Stimulated activated CD4-positive, alpha-beta T cell treated with anti-CD3 and anti-CD28 coated beads, Interleukin-4, amount 100 ng/mL, for 4 hours (primary cell): ENCODE results near the gene PIBF1.

ENCODE experiments used
- DNase-seq, 2 experiments: peaks; one replicate each; pipeline ENCODE4 v3.0.0-alpha.2; 2020

PIBF1 gene

DNA sequence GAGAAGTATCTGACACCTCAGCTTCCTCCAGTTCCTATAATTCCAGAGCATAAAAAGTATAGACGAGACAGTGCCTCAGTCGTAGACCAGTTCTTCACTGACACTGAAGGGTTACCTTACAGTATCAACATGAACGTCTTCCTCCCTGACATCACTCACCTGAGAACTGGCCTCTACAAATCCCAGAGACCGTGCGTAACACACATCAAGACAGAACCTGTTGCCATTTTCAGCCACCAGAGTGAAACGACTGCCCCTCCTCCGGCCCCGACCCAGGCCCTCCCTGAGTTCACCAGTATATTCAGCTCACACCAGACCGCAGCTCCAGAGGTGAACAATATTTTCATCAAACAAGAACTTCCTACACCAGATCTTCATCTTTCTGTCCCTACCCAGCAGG lies 279.9 kb downstream of the PIBF1 start:
- no peak for DNase-seq

DNA sequence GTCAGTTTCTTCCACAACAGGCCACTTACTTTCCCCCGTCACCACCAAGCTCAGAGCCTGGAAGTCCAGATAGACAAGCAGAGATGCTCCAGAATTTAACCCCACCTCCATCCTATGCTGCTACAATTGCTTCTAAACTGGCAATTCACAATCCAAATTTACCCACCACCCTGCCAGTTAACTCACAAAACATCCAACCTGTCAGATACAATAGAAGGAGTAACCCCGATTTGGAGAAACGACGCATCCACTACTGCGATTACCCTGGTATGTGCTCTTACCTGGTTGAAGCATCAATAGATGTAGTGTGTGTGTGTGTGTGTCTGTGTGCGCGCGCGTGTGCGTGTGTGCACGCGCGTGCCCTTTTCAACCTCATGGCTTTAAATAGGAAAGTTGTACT lies 280.5 kb downstream of the PIBF1 start:
- no peak for DNase-seq

DNA sequence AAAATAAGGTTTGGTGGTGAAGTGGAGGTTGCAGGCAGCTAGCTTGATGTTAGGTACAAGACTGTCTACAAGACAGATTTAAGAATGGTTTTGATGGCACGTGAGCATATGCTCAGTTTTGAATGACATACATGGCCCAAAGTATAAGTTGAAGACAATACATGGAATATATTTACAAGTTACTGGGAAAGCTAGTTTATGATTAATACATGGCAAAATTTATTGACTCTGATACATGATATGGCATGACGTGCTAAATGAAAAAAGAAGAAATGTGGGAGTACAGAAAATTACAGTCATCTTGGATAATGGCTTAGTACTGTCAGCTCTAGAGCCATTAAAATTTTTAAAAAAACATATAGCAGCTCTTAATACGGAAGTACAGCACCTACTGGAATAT lies 281.2 kb downstream of the PIBF1 start:
- DNase-seq, result no peak

DNA sequence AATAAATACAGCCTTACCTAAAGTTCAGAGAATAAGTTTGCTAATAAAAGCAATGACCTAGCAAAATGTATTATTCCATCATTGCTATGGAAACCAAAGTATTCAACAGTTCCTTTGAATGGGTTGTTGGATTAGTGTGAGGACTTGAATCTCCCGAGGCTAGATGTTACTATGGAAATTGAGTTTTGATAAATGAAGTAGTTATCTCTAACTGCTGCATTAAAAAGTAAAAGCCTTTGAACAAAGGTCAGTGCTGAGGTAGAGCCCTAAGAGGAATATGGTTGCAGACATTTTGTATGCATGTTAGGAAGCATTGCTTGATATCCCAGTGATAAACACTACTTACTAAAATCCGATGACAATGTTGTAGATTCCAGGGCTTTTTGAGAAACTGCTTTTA lies 283.1 kb downstream of the PIBF1 start:
- no peak for DNase-seq

DNA sequence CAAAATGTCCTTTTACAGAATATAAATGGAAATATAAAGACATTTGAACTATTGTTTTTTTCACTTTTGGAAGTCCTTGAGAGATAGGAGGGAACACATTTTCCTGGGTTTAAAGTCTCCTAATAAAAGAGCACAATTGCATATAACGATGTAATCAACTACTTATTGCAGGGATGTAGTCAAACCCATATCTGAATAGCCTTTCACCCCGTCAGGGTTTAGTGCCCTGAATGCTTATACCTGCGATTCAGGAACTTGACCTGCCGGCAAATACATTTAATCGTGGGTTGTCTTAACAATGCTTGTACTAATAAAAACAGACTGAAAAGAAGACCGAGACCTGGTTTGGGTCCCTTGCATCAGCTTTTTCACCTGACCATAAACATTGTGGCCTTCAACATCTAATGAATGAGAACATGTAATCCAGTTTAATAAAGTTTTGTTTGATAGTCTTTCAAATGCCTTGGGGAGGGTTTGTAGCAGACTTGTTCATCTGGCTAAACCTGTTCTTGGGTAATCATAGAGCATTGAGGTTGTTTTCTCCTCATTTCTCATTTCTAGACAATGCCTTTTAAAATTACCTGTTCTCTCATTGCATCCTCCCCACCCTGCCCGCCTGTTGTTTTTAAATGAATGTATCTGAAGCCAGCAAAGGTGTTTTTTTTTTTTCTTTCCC lies 283.9 kb downstream of the PIBF1 start:
- no peak for DNase-seq
